IPS DF 4.7 (cell line): Measurements from ENCODE around the gene LPCAT3.

Source experiments
- DNase-seq: peaks from one replicate; pipeline ENCODE4 v3.0.0-alpha.2; 2013; ENCODE audit warnings: low spot score; ENCODE audit errors: extremely low read depth

Gene LPCAT3

GRCh38 chr12:7001921-7002591 lies 16.2 kb downstream of the LPCAT3 start:
- no peak for DNase-seq

- no peak for DNase-seq
Observed at GRCh38 chr12:6998715-6999451, 19.4 kb downstream of the LPCAT3 start.

- DNase-seq: no peak
Observed at GRCh38 chr12:6996040-6996441, 22.2 kb downstream of the LPCAT3 start.

- no peak for DNase-seq
Observed at GRCh38 chr12:6987956-6988553, 30.2 kb downstream of the LPCAT3 start.

- no peak for DNase-seq
Observed at GRCh38 chr12:6982532-6982931, 35.7 kb downstream of the LPCAT3 start.

GRCh38 chr12:6981152-6982052 lies 36.9 kb downstream of the LPCAT3 start:
- DNase-seq: no peak

- no peak for DNase-seq
Observed at GRCh38 chr12:6980740-6981139, 37.5 kb downstream of the LPCAT3 start.

GRCh38 chr12:6980075-6980474 lies 38.2 kb downstream of the LPCAT3 start:
- no peak for DNase-seq

GRCh38 chr12:6979453-6979852 lies 38.8 kb downstream of the LPCAT3 start:
- DNase-seq: no peak

- no peak for DNase-seq
Observed at GRCh38 chr12:6979021-6979420, 39.3 kb downstream of the LPCAT3 start.

GRCh38 chr12:6978611-6979011 lies 39.7 kb downstream of the LPCAT3 start:
- no peak for DNase-seq

- DNase-seq: no peak
Observed at GRCh38 chr12:6978188-6978587, 40.1 kb downstream of the LPCAT3 start.

GRCh38 chr12:6977653-6978052 lies 40.6 kb downstream of the LPCAT3 start:
- DNase-seq: no peak

- DNase-seq: no peak
Observed at GRCh38 chr12:6975297-6976032, 42.8 kb downstream of the LPCAT3 start.

GRCh38 chr12:6974180-6974579 lies 44.1 kb downstream of the LPCAT3 start:
- DNase-seq: no peak

GRCh38 chr12:6970096-6970527 lies 48.2 kb downstream of the LPCAT3 start:
- no peak for DNase-seq

GRCh38 chr12:6968426-6968825 lies 49.9 kb downstream of the LPCAT3 start:
- no peak for DNase-seq

GRCh38 chr12:6967651-6968100 lies 50.6 kb downstream of the LPCAT3 start:
- DNase-seq: no peak

GRCh38 chr12:6966351-6966750 lies 51.9 kb downstream of the LPCAT3 start:
- no peak for DNase-seq

GRCh38 chr12:6965714-6966113 lies 52.6 kb downstream of the LPCAT3 start:
- DNase-seq: no peak
